HepG2 (cell line): ENCODE results near the gene EMILIN1. TPM values are rescaled to one million over a fixed set of nuclear protein-coding genes. Genes with fewer than 3 reads are reported as not detected.
A peak's percentile ranks its signal among the peaks of the same experiment; 100 is the strongest.

Experiments
- ATAC-seq: fragments of 200-7000 bp; cut with Tn5 transposase; 3 replicates; pipeline ENCODE4 v1.9.1; 2020; ENCODE audit warnings: mild to moderate bottlenecking, moderate library complexity
- BruUV-seq: library from RNA; stranded (reverse); fragments of 400-500 nt; replicated peaks from 2 replicates; lab custom pipeline; 2021; lab: Mats Ljungman, UMichigan
- CTCF ChIA-PET: fragments of 300-600 bp; formaldehyde crosslinking; extraction: SDS; loops from one replicate; lab custom pipeline; 2021; ENCODE audit warnings: low total read pairs, inconsistent platforms, low intra/inter-chr PET ratio; lab: Yijun Ruan, JAX
- POLR2A ChIA-PET: fragments of 350-600 bp; sonication (Branson Sonifier 250); formaldehyde crosslinking; loops from one replicate; lab custom pipeline; 2020; ENCODE audit warnings: antibody characterized with exemption, inconsistent platforms; lab: Yijun Ruan, JAX
- DNase-seq: peaks from one replicate; pipeline ENCODE4 v3.0.0-alpha.2; 2015; ENCODE audit warnings: low spot score
- FAIRE-seq: peaks from 3 replicates; lab custom pipeline; 2011; peaks lifted over from hg19 to GRCh38; lab: Jason Lieb, UNC
- H2AFZ ChIP-seq: one replicate; pipeline ENCODE4 v1.6.1; 2011; ENCODE audit warnings: low read length, inconsistent platforms
- H3K27ac ChIP-seq: fragments of 300-600 bp; 3 replicates; pipeline ENCODE4 v1.8.0; 2011; ENCODE audit warnings: mixed run types, mild to moderate bottlenecking, mixed read lengths, low read length, inconsistent platforms; ENCODE audit not compliant: insufficient read depth; ENCODE audit errors: extremely low read length
- H3K27me3 ChIP-seq, 2 experiments: fragments of 200-600 bp in 1 of 2; 2 replicates in 1 of 2; 3 replicates in 1 of 2; pipeline versions ENCODE4 v1.6.0 to v1.8.0; 2011; ENCODE audit warnings: low read length in 2 of 2, mild to moderate bottlenecking in 2 of 2, moderate library complexity in 2 of 2, inconsistent platforms in 1 of 2; ENCODE audit not compliant: insufficient read depth in 2 of 2, control insufficient read depth in 1 of 2
- H3K36me3 ChIP-seq, 2 experiments: fragments of 200-600 bp in 1 of 2; replicated peaks in 1 of 2; 2 replicates in 1 of 2; 3 replicates in 1 of 2; pipeline versions ENCODE4 v1.5.1 to v1.8.0; 2011; ENCODE audit warnings: low read length in 2 of 2, inconsistent platforms in 1 of 2; ENCODE audit not compliant: insufficient read depth in 2 of 2, control insufficient read depth in 1 of 2
- H3K4me1 ChIP-seq: 2 replicates; pipeline ENCODE4 v1.5.1; 2012; ENCODE audit warnings: low read length, inconsistent platforms; ENCODE audit not compliant: insufficient read depth
- H3K4me2 ChIP-seq: 2 replicates; pipeline ENCODE4 v1.6.0; 2011; ENCODE audit warnings: low read depth, low read length, inconsistent platforms
- H3K4me3 ChIP-seq, 3 experiments: fragments of 200-600 bp in 1 of 3; sonication (generic), shearing (Covaris generic) in 1 of 3; replicated peaks in 1 of 3; 2 replicates each; pipeline ENCODE4 v1.5.1; 2011 to 2016; ENCODE audit warnings: low read length in 3 of 3, inconsistent platforms in 2 of 3, low read depth in 2 of 3, mild to moderate bottlenecking in 2 of 3, control low read depth in 1 of 3, mixed read lengths in 1 of 3; ENCODE audit not compliant: insufficient read depth in 1 of 3
- H3K79me2 ChIP-seq: one replicate; pipeline ENCODE4 v1.6.1; 2011; ENCODE audit warnings: low read length, inconsistent platforms; ENCODE audit not compliant: insufficient read depth
- H3K9ac ChIP-seq: 2 replicates; pipeline ENCODE4 v1.6.0; 2011; ENCODE audit warnings: mild to moderate bottlenecking, low read depth, low read length, inconsistent platforms; ENCODE audit not compliant: insufficient read depth
- H3K9me3 ChIP-seq: 2 replicates; pipeline ENCODE4 v1.5.1; 2012; ENCODE audit warnings: mild to moderate bottlenecking, low read length
- H4K20me1 ChIP-seq: 2 replicates; pipeline ENCODE4 v1.6.0; 2011; ENCODE audit warnings: inconsistent platforms, mild to moderate bottlenecking, low read length, moderate library complexity; ENCODE audit not compliant: insufficient read depth
- BCL6 ChIP-seq: IDR thresholded peaks from 2 replicates; pipeline ENCODE4 v1.6.1; 2016; ENCODE audit warnings: missing genetic modification reagents, missing compliant biosample characterization
- CREB3 ChIP-seq: sonication (generic); formaldehyde crosslinking; IDR thresholded peaks from 2 replicates; pipeline ENCODE4 v1.5.0; 2020; ENCODE audit warnings: missing genetic modification reagents
- HNF1B ChIP-seq: sonication (generic); formaldehyde crosslinking; IDR thresholded peaks from 2 replicates; pipeline ENCODE4 v1.5.1; 2020; ENCODE audit warnings: mild to moderate bottlenecking, moderate library complexity, missing genetic modification reagents
- JUND ChIP-seq: sonication (generic); formaldehyde crosslinking; IDR thresholded peaks from 2 replicates; pipeline ENCODE4 v1.8.0; 2022; ENCODE audit warnings: mild to moderate bottlenecking, missing genetic modification reagents
- KDM4B ChIP-seq: sonication (generic); formaldehyde crosslinking; IDR thresholded peaks from 2 replicates; pipeline ENCODE4 v1.4.0; 2020; ENCODE audit warnings: missing genetic modification reagents
- ZNF513 ChIP-seq: sonication (generic); formaldehyde crosslinking; conservative IDR thresholded peaks from 2 replicates; pipeline ENCODE4 v1.5.0; 2020; ENCODE audit warnings: missing genetic modification reagents
- ZNF614 ChIP-seq: IDR thresholded peaks from 2 replicates; pipeline ENCODE4 v1.6.1; 2018; ENCODE audit warnings: missing biosample characterization, missing genetic modification reagents, inconsistent platforms, borderline replicate concordance
- WGBS: methylation state at CpG from one replicate; pipeline ENCODE4 v1.1.6; 2017; ENCODE audit warnings: low lambda C conversion rate; 5-methylcytosine and 5-hydroxymethylcytosine counted together
- in situ Hi-C: cut with HindIII; loops from 2 replicates; pipeline ENCODE4 v1.10.0; 2017; ENCODE audit warnings: low pct_unique_long_range_greater_than_20kb; ENCODE audit not compliant: extremely low pct_ligation_motif_present
- intact Hi-C: fragments of 100-400 bp; cut with micrococcal nuclease; formaldehyde crosslinking; loops from one replicate; pipeline ENCODE4 v1.10.0; 2022; ENCODE audit not compliant: unreplicated experiment
- polyA plus RNA-seq, 8 experiments: library from polyadenylated mRNA; depleted of rRNA in 3 of 8; stranded (reverse) in 7 of 8; unstranded in 1 of 8; fragments of >200 nt; fragmentation: Illumina TruSeq in 4 of 8; extraction: Trizol in 4 of 8; gene quantifications; 2 replicates each; pipeline versions ENCODE4 v1.2.1 to v1.2.3, GENCODE V29; 2011 to 2016; ENCODE audit warnings: low read depth in 4 of 8, missing spikeins in 1 of 8, mixed read lengths in 1 of 8; ENCODE audit not compliant: insufficient read depth in 1 of 8
- total RNA-seq, 5 experiments: library from RNA; depleted of rRNA; stranded (reverse); fragments of >200 nt; fragmentation: Illumina TruSeq; extraction: Trizol; gene quantifications; 2 replicates each; pipeline ENCODE4 v1.2.3, GENCODE V29; 2016; ENCODE audit warnings: low read depth in 1 of 5
- TF ChIP-seq, protein P1 (sequence below): sonication (generic); formaldehyde crosslinking; IDR thresholded peaks from 2 replicates; pipeline ENCODE4 v1.4.0; 2020; ENCODE audit warnings: missing genetic modification reagents, borderline replicate concordance

The EMILIN1 gene
- total and polyA plus RNA-seq, 2 of the 13 experiments (the other 11 are each of a cell fraction or from before 2014, with no cell fraction given), result 8.1 to 9.7 TPM

DNA sequence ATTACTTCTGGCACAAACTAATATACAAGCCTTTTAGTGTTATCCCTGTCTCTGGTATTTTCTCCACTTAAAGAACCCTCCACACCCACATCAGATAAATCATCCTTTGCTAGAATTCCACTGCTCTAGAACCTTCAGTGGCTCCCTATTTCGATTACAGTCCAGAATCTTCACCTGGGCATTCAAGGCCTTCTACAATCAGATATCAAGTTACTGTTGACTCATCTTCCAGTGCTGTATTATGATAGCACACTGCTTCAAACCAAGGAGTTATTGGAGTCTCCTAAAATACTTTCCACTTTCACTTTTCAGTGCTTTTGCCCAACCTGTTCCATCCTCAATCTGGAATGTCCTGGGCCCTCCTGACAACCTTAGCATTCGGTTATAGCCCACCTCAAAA lies 37.1 kb downstream of the EMILIN1 start:
- H3K9ac ChIP-seq, result no peak overlapping the region
- POLR2A ChIA-PET, result no interaction called here
- no peak overlapping the region for H2AFZ ChIP-seq
- no peaks in the 10 kb centered on the region for H3K9me3 ChIP-seq
- no peak for DNase-seq
- TF ChIP-seq KDM4B (CRISPR knock-in tag), result no peak
- TF ChIP-seq CREB3 (CRISPR knock-in tag), result no peak
- no peak for TF ChIP-seq ZNF614 (CRISPR knock-in tag)
- TF ChIP-seq HNF1B (CRISPR knock-in tag), result no peak
- no peak for TF ChIP-seq BCL6 (CRISPR knock-in tag)
- TF ChIP-seq, protein P1, sequence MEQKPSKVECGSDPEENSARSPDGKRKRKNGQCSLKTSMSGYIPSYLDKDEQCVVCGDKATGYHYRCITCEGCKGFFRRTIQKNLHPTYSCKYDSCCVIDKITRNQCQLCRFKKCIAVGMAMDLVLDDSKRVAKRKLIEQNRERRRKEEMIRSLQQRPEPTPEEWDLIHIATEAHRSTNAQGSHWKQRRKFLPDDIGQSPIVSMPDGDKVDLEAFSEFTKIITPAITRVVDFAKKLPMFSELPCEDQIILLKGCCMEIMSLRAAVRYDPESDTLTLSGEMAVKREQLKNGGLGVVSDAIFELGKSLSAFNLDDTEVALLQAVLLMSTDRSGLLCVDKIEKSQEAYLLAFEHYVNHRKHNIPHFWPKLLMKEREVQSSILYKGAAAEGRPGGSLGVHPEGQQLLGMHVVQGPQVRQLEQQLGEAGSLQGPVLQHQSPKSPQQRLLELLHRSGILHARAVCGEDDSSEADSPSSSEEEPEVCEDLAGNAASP (CRISPR knock-in tag), result no peak
- no peak for TF ChIP-seq ZNF513 (CRISPR knock-in tag)
- TF ChIP-seq JUND, result no peak
- no peak for FAIRE-seq
- BruUV-seq, result TSS peak; percentile 30
- no peak overlapping the region for H3K27ac ChIP-seq
- CTCF ChIA-PET, result no interaction called here
- H3K4me1 ChIP-seq, result peaks cover 41% of the 10 kb centered on the region
- WGBS, result 45% methylated on average over 2 of the region's 2 CpGs
- no peaks in the 10 kb centered on the region for H3K79me2 ChIP-seq
- no peaks in the 10 kb centered on the region for H4K20me1 ChIP-seq
- no peaks in the 10 kb centered on the region for H3K36me3 ChIP-seq
- intact Hi-C loops (loop anchor here (5.0 kb wide), 1 partner anchor 77 kb away; no protein-coding TSS in a partner anchor), in situ Hi-C loops (no loop called here)
- no peak overlapping the region for H3K4me3 ChIP-seq
- H3K4me2 ChIP-seq, result no peak overlapping the region
- peaks cover 2 to 20% of the 10 kb centered on the region in 2 experiments; a peak in 3 of 5 replicates for H3K27me3 ChIP-seq
- no peak for ATAC-seq
